PC-9 (cell line): Measurements from ENCODE around the gene CDKN1B. TPM values are rescaled to one million over a fixed set of nuclear protein-coding genes. Genes with fewer than 3 reads are reported as not detected.

Experiments
- BruUV-seq: library from RNA; stranded (reverse); fragments of 400-500 nt; replicated peaks from 2 replicates; lab custom pipeline; 2021; lab: Mats Ljungman, UMichigan
- CTCF ChIA-PET: fragments of 300-600 bp; sonication (Branson Sonifier 250); formaldehyde crosslinking; loops from one replicate; lab custom pipeline; 2022; ENCODE audit warnings: antibody characterized with exemption; lab: Charles Lee
- POLR2A ChIA-PET: fragments of 300-600 bp; sonication (Branson Sonifier 250); formaldehyde crosslinking; loops from one replicate; lab custom pipeline; 2022; ENCODE audit warnings: antibody characterized with exemption; ENCODE audit not compliant: unreplicated experiment; lab: Charles Lee
- DNase-seq, 2 experiments: peaks; one replicate each; pipeline versions ENCODE4 v3.0.0 to v3.0.0-alpha.2; 2015 to 2022; ENCODE audit warnings: mixed read lengths in 1 of 2
- H2AFZ ChIP-seq: fragments of 200-600 bp; sonication (generic); 2 replicates; pipeline ENCODE4 v1.8.1; 2017; ENCODE audit warnings: antibody characterized with exemption
- H3F3A ChIP-seq: fragments of 200-600 bp; sonication (generic); 2 replicates; pipeline ENCODE4 v1.8.1; 2017; ENCODE audit warnings: antibody characterized with exemption, mild to moderate bottlenecking, low read depth; ENCODE audit not compliant: insufficient read depth
- H3K27ac ChIP-seq: fragments of 200-600 bp; sonication (generic); 2 replicates; pipeline ENCODE4 v1.6.1; 2016; ENCODE audit warnings: mixed run types
- H3K27me3 ChIP-seq: fragments of 200-600 bp; sonication (generic); 2 replicates; pipeline ENCODE4 v1.6.1; 2016; ENCODE audit warnings: low read depth, mixed run types; ENCODE audit not compliant: insufficient read depth
- H3K36me3 ChIP-seq: fragments of 200-600 bp; sonication (generic); 2 replicates; pipeline ENCODE4 v1.6.1; 2016; ENCODE audit warnings: low read depth, mixed run types
- H3K4me1 ChIP-seq: fragments of 200-600 bp; sonication (generic); replicated peaks from 2 replicates; pipeline ENCODE4 v1.6.1; 2016; ENCODE audit warnings: mixed run types; ENCODE audit not compliant: insufficient read depth
- H3K4me2 ChIP-seq: fragments of 200-600 bp; sonication (generic); 2 replicates; pipeline ENCODE4 v1.6.1; 2017; ENCODE audit warnings: mixed run types
- H3K4me3 ChIP-seq: fragments of 200-600 bp; sonication (generic); 2 replicates; pipeline ENCODE4 v1.6.1; 2016; ENCODE audit warnings: mixed run types
- H3K79me2 ChIP-seq: fragments of 200-600 bp; sonication (generic); 2 replicates; pipeline ENCODE4 v1.6.1; 2017; ENCODE audit warnings: low read depth, mixed run types
- H3K9me2 ChIP-seq: fragments of 200-600 bp; sonication (generic); 2 replicates; pipeline ENCODE4 v1.8.1; 2017; ENCODE audit warnings: mild to moderate bottlenecking; ENCODE audit not compliant: insufficient read depth
- H3K9me3 ChIP-seq: fragments of 200-600 bp; sonication (generic); 2 replicates; pipeline ENCODE4 v1.8.1; 2016; ENCODE audit warnings: low read depth; ENCODE audit not compliant: insufficient read depth
- H4K20me1 ChIP-seq: fragments of 200-600 bp; sonication (generic); 2 replicates; pipeline ENCODE4 v1.8.1; 2017; ENCODE audit not compliant: insufficient read depth
- EZH2 ChIP-seq: fragments of 200-600 bp; sonication (generic); IDR thresholded peaks from 2 replicates; pipeline ENCODE4 v1.8.0; 2017; ENCODE audit warnings: antibody characterized with exemption, low read depth
- intact Hi-C: fragments of 100-400 bp; cut with micrococcal nuclease; formaldehyde crosslinking; loops from one replicate; pipeline ENCODE4 v1.10.0; 2022; ENCODE audit not compliant: unreplicated experiment
- microRNA-seq: library from miRNA; unstranded; fragments of <30 nt; microRNA quantifications from one replicate; pipeline ENCODE4 v1.2.0, GENCODE V29; 2021; ENCODE audit warnings: borderline number of aligned reads, borderline replicate concordance
- total RNA-seq: library from RNA; stranded (reverse); gene quantifications from 2 replicates; pipeline ENCODE4 v1.2.3, GENCODE V29; 2021
- TF ChIP-seq, protein P1 (sequence below): fragments of 200-600 bp; sonication (generic); conservative IDR thresholded peaks from 2 replicates; pipeline ENCODE4 v1.6.1; 2017; ENCODE audit warnings: mixed run types, antibody characterized with exemption, mild to moderate bottlenecking, moderate library complexity

Gene CDKN1B
- total RNA-seq, 1 experiment from 2014 or later, result 67.5 TPM

DNA sequence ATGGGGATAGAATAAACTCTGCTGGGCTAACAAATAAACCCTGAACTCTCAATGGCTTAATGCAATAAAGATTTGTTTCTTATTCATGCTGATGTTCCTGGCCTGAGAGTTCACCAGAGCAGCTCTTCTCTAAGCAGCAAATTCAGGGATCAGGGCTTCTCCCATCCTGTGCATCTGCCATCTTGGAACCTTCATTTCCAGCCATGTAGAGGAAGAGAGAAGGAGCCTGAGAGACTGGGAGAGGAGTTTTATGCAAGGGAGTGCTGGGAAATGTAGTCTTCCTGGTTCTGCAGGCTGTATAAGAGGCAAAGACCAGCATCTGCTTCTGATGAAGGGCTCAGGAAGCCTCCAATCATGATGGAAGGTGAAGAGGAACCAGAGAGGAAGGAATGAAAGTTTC lies 47.7 kb downstream of the CDKN1B start:
- Histone ChIP-seq H3K27me3 (no peaks in the 10 kb centered on the region), H3K79me2 (no peaks in the 10 kb centered on the region), H3K4me1 (no peaks in the 10 kb centered on the region), H3K4me2 (no peak overlapping the region), H2AFZ (no peak overlapping the region), H3K4me3 (no peak overlapping the region), H4K20me1 (no peaks in the 10 kb centered on the region), H3K9me3 (no peaks in the 10 kb centered on the region), H3K9me2 (no peaks in the 10 kb centered on the region), H3K36me3 (no peaks in the 10 kb centered on the region), H3F3A (no peaks in the 10 kb centered on the region; the same call in 1 of the 2 replicates), H3K27ac (no peak overlapping the region)
- POLR2A ChIA-PET, result no interaction called here
- TF ChIP-seq EZH2, result no peak
- TF ChIP-seq, protein P1, sequence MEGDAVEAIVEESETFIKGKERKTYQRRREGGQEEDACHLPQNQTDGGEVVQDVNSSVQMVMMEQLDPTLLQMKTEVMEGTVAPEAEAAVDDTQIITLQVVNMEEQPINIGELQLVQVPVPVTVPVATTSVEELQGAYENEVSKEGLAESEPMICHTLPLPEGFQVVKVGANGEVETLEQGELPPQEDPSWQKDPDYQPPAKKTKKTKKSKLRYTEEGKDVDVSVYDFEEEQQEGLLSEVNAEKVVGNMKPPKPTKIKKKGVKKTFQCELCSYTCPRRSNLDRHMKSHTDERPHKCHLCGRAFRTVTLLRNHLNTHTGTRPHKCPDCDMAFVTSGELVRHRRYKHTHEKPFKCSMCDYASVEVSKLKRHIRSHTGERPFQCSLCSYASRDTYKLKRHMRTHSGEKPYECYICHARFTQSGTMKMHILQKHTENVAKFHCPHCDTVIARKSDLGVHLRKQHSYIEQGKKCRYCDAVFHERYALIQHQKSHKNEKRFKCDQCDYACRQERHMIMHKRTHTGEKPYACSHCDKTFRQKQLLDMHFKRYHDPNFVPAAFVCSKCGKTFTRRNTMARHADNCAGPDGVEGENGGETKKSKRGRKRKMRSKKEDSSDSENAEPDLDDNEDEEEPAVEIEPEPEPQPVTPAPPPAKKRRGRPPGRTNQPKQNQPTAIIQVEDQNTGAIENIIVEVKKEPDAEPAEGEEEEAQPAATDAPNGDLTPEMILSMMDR, result no peak
- intact Hi-C loops, result no loop called here
- no peak for DNase-seq
- CTCF ChIA-PET, result no interaction called here
- BruUV-seq, result no TSS peak

DNA sequence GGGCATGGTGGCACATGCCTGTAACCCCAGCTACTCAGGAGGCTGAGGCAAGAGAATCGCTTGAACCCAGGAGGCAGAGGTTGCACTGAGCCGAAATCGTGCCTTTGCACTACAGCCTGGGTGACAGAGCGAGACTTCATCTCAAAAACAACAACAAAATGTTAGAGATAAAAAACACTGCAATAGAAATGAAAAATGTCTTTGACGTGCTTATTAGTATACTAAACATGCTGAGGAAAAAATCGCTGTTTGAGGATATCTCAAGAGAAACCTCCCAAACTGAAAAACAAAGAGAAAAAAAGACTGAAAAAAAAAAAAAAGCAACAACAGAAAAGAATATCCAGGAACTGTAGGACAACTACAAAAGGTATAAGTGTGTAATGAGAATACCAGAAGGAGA lies 53.1 kb downstream of the CDKN1B start:
- no TSS peak for BruUV-seq
- Histone ChIP-seq H3K9me2 (no peaks in the 10 kb centered on the region), H3K27ac (no peak overlapping the region), H3K27me3 (no peaks in the 10 kb centered on the region), H3K79me2 (no peaks in the 10 kb centered on the region), H4K20me1 (no peaks in the 10 kb centered on the region), H3F3A (peaks cover 3% of the 10 kb centered on the region), H3K36me3 (no peaks in the 10 kb centered on the region), H2AFZ (no peak overlapping the region), H3K4me2 (no peak overlapping the region), H3K4me1 (peaks cover 1% of the 10 kb centered on the region; the same call in 1 of the 2 replicates), H3K4me3 (no peak overlapping the region), H3K9me3 (0 out of 2 replicates have a peak, but pooled peaks cover 6% of the 10 kb centered on the region)
- no peak for TF ChIP-seq EZH2
- TF ChIP-seq, protein P1, result no peak
- DNase-seq, result no peak
- ChIA-PET CTCF (interaction anchor here (0.7 kb wide), 1 partner anchor 211 kb away, joined by 5 read pairs; no protein-coding TSS in a partner anchor), POLR2A (no interaction called here)
- intact Hi-C loops, result no loop called here

Small RNA genes lying within 50 kb of the gene (microRNA-seq; reads per million reads assigned to microRNA genes)
- not detected for gene MIR613

Other genes with a start within 250 kb of the CDKN1B start
- gene DUSP16, start 154.5 kb upstream of the CDKN1B start, total RNA-seq, result 23.6 and 24.8 TPM in 2 replicates
- gene CREBL2, start 105.5 kb upstream of the CDKN1B start, total RNA-seq, result 26.6 and 30.3 TPM in 2 replicates
- 13.2 and 19.3 TPM in 2 replicates for gene GPR19, start 21.2 kb upstream of the CDKN1B start, total RNA-seq
- 23.3 and 24.9 TPM in 2 replicates for gene APOLD1, start 68.3 kb downstream of the CDKN1B start, total RNA-seq
- gene DDX47, start 96.0 kb downstream of the CDKN1B start, total RNA-seq, result 192 and 196 TPM in 2 replicates
- 468 and 642 TPM in 2 replicates for gene GPRC5A, start 174.2 kb downstream of the CDKN1B start, total RNA-seq
- gene GPRC5D, start 234.8 kb downstream of the CDKN1B start, total RNA-seq, result not detected in 2 replicates